Measurements from ENCODE around the gene UBE2G1.
"Not testable (repeated sequence)": the region's sequence is repeated elsewhere in the genome, so short reads cannot be mapped to it uniquely, and the experiment has no call there.

UBE2G1 gene

GRCh38 chr17:4256952-4257351 lies 109.5 kb downstream of the UBE2G1 start:
- TF ChIP-seq CTCF (IDR thresholded peaks at IDR 0.05): no peak
- Histone ChIP-seq H3K4me3 (ENCODE audit: low read depth in 1 of 2, low read length in 1 of 2) (no peak overlapping the region), H3K36me3 (no peaks in the 10 kb centered on the region), H3K4me1 (ENCODE audit: control insufficient read depth in 1 of 2, insufficient read depth in 1 of 2, low read depth in 1 of 2, low read length in 1 of 2) (peaks cover 53 to 61% of the 10 kb centered on the region in 2 experiments), H3K27ac (peak overlapping the region; percentile 62), H3K27me3 (no peaks in the 10 kb centered on the region), H3K9me3 (no peaks in the 10 kb centered on the region)

GRCh38 chr17:4255271-4255670 lies 111.2 kb downstream of the UBE2G1 start:
- not testable (repeated sequence) for H3K27me3 ChIP-seq; H3K9me3 ChIP-seq; H3K36me3 ChIP-seq; H3K4me3 ChIP-seq (ENCODE audit: low read depth in 1 of 2, low read length in 1 of 2)
- peak overlapping the region; percentile 62 for H3K27ac ChIP-seq
- peaks cover 52 to 58% of the 10 kb centered on the region in 2 experiments for H3K4me1 ChIP-seq (ENCODE audit: control insufficient read depth in 1 of 2, insufficient read depth in 1 of 2, low read depth in 1 of 2, low read length in 1 of 2)

GRCh38 chr17:4250887-4251286 lies 115.6 kb downstream of the UBE2G1 start:
- Histone ChIP-seq H3K9me3 (no peaks in the 10 kb centered on the region), H3K27me3 (no peaks in the 10 kb centered on the region), H3K4me1 (ENCODE audit: control insufficient read depth in 1 of 2, insufficient read depth in 1 of 2, low read depth in 1 of 2, low read length in 1 of 2) (peaks cover 55 to 58% of the 10 kb centered on the region in 2 experiments), H3K36me3 (peaks cover 11% of the 10 kb centered on the region), H3K4me3 (ENCODE audit: low read depth in 1 of 2, low read length in 1 of 2) (no peak overlapping the region), H3K27ac (no peak overlapping the region)
- no peak for TF ChIP-seq CTCF (IDR thresholded peaks at IDR 0.05)

- TF ChIP-seq CTCF (IDR thresholded peaks at IDR 0.05): no peak
- no peaks in the 10 kb centered on the region for H3K9me3 ChIP-seq
- H3K27ac ChIP-seq: peak overlapping the region; percentile 74
- no peaks in the 10 kb centered on the region for H3K27me3 ChIP-seq
- H3K4me1 ChIP-seq (ENCODE audit: control insufficient read depth in 1 of 2, insufficient read depth in 1 of 2, low read depth in 1 of 2, low read length in 1 of 2): peaks cover 43 to 48% of the 10 kb centered on the region in 2 experiments
- no peak overlapping the region for H3K4me3 ChIP-seq (ENCODE audit: low read depth in 1 of 2, low read length in 1 of 2)
- peaks cover 11% of the 10 kb centered on the region for H3K36me3 ChIP-seq
Observed at GRCh38 chr17:4249452-4250029, 116.9 kb downstream of the UBE2G1 start.

- peaks cover 11% of the 10 kb centered on the region for H3K36me3 ChIP-seq
- no peak overlapping the region for H3K4me3 ChIP-seq (ENCODE audit: low read depth in 1 of 2, low read length in 1 of 2)
- no peaks in the 10 kb centered on the region for H3K27me3 ChIP-seq
- peaks cover 35 to 41% of the 10 kb centered on the region in 2 experiments for H3K4me1 ChIP-seq (ENCODE audit: control insufficient read depth in 1 of 2, insufficient read depth in 1 of 2, low read depth in 1 of 2, low read length in 1 of 2)
- no peak for TF ChIP-seq CTCF (IDR thresholded peaks at IDR 0.05)
- peak overlapping the region; percentile 74 for H3K27ac ChIP-seq
- H3K9me3 ChIP-seq: no peaks in the 10 kb centered on the region
Observed at GRCh38 chr17:4248504-4249277, 117.8 kb downstream of the UBE2G1 start.

- Histone ChIP-seq H3K4me3 (ENCODE audit: low read depth in 1 of 2, low read length in 1 of 2) (no peak overlapping the region), H3K36me3 (peaks cover 11% of the 10 kb centered on the region)
- TF ChIP-seq CTCF (IDR thresholded peaks at IDR 0.05): no peak
Observed at GRCh38 chr17:4247971-4248388, 118.5 kb downstream of the UBE2G1 start.

More at GRCh38 chr17:4247971-4248388, 118.5 kb downstream of the UBE2G1 start:
- Histone ChIP-seq H3K4me1 (ENCODE audit: control insufficient read depth in 1 of 2, insufficient read depth in 1 of 2, low read depth in 1 of 2, low read length in 1 of 2) (peaks cover 28 to 34% of the 10 kb centered on the region in 2 experiments), H3K27me3 (no peaks in the 10 kb centered on the region), H3K27ac (no peak overlapping the region), H3K9me3 (no peaks in the 10 kb centered on the region)
